ENCODE results near the gene FSIP2.

The FSIP2 gene

GRCh38 chr2:185876234-185876633 lies 137.6 kb downstream of the FSIP2 start:
- CTCF ChIA-PET, result no interaction called here

GRCh38 chr2:185880396-185880795 lies 141.8 kb downstream of the FSIP2 start:
- H3K4me1 ChIP-seq (ENCODE audit: control insufficient read depth, insufficient read depth, low read length), result no peaks in the 10 kb centered on the region
- H3K27ac ChIP-seq (ENCODE audit: extremely low read depth, low read depth, low read length), result no peak overlapping the region
- TF ChIP-seq ZNF48 (tag by site-specific recombination; IDR thresholded peaks at IDR 0.05) (no peak), ZNF692 (tag by site-specific recombination; IDR thresholded peaks at IDR 0.05) (no peak), ZNF280C (tag by site-specific recombination; IDR thresholded peaks at IDR 0.05) (no peak), ZBTB44 (tag by site-specific recombination; IDR thresholded peaks at IDR 0.05) (no peak), ZNF311 (tag by site-specific recombination; IDR thresholded peaks at IDR 0.05; ENCODE audit: borderline replicate concordance) (no peak)
- H3K9me3 ChIP-seq (ENCODE audit: control insufficient read depth, insufficient read depth, low read depth, low read length), result no peaks in the 10 kb centered on the region
- ChIA-PET POLR2A (no interaction called here), CTCF (no interaction called here)
- no peak overlapping the region for H3K4me3 ChIP-seq (ENCODE audit: low read depth, low read length)
- no peaks in the 10 kb centered on the region for H3K36me3 ChIP-seq (ENCODE audit: control insufficient read depth in 2 of 2, insufficient read depth in 1 of 2, low read length in 2 of 2)

More at GRCh38 chr2:185876234-185876633, 137.6 kb downstream of the FSIP2 start:
- TF ChIP-seq ZNF184 (tag by site-specific recombination; IDR thresholded peaks at IDR 0.05), result no peak
- TF ChIP-seq ZNF223 (tag by site-specific recombination; IDR thresholded peaks at IDR 0.05), result no peak
- TF ChIP-seq ZNF366 (tag by site-specific recombination; conservative IDR thresholded peaks at IDR 0.05), result no peak
- TF ChIP-seq ZNF169 (tag by site-specific recombination; IDR thresholded peaks at IDR 0.05), result no peak
- TF ChIP-seq ZNF555 (tag by site-specific recombination; conservative IDR thresholded peaks at IDR 0.05), result no peak
- TF ChIP-seq ZNF629 (tag by site-specific recombination; IDR thresholded peaks at IDR 0.05), result no peak
- no peak for TF ChIP-seq OVOL3 (tag by site-specific recombination; IDR thresholded peaks at IDR 0.05)
- TF ChIP-seq AEBP2 (tag by site-specific recombination; IDR thresholded peaks at IDR 0.05; ENCODE audit: borderline replicate concordance), result no peak
- no peak for TF ChIP-seq ELK4 (IDR thresholded peaks at IDR 0.05; ENCODE audit: borderline replicate concordance, low read depth, low read length)
- no peak for TF ChIP-seq ZNF121 (tag by site-specific recombination; IDR thresholded peaks at IDR 0.05)
- TF ChIP-seq ZNF350 (tag by site-specific recombination; IDR thresholded peaks at IDR 0.05), result no peak
- TF ChIP-seq EGR2 (tag by site-specific recombination; IDR thresholded peaks at IDR 0.05; ENCODE audit: low read depth), result no peak
- TF ChIP-seq ZNF561 (tag by site-specific recombination; IDR thresholded peaks at IDR 0.05; ENCODE audit: borderline replicate concordance), result no peak
- TF ChIP-seq WT1 (tag by site-specific recombination; IDR thresholded peaks at IDR 0.05), result no peak
- no peak for TF ChIP-seq KLF8 (tag by site-specific recombination; IDR thresholded peaks at IDR 0.05)
- TF ChIP-seq ZNF362 (tag by site-specific recombination; IDR thresholded peaks at IDR 0.05), result no peak
- no peak for TF ChIP-seq ZNF791 (tag by site-specific recombination; IDR thresholded peaks at IDR 0.05)
- TF ChIP-seq ZNF645 (tag by site-specific recombination; IDR thresholded peaks at IDR 0.05), result no peak
- Histone ChIP-seq H3K36me3 (ENCODE audit: control insufficient read depth in 2 of 2, insufficient read depth in 1 of 2, low read length in 2 of 2) (no peaks in the 10 kb centered on the region), H3K9me3 (ENCODE audit: control insufficient read depth, insufficient read depth, low read depth, low read length) (no peaks in the 10 kb centered on the region), H3K4me1 (ENCODE audit: control insufficient read depth, insufficient read depth, low read length) (no peaks in the 10 kb centered on the region), H3K27ac (ENCODE audit: extremely low read depth, low read depth, low read length) (no peak overlapping the region), H3K4me3 (ENCODE audit: low read depth, low read length) (no peak overlapping the region)
- POLR2A ChIA-PET, result no interaction called here

Measured in HEK293 (cell line).